Lower leg skin (tissue), 3 donors: ENCODE data around the gene TBC1D8.

Source experiments
- POLR2A ChIP-seq, 2 donors: fragments of 450-650 bp; IDR thresholded peaks; one replicate each; pipeline ENCODE4 v1.6.1; 2016 to 2017; ENCODE audit warnings: antibody characterized with exemption in 2 of 2, mild to moderate bottlenecking in 1 of 2, moderate library complexity in 1 of 2
- TF ChIP-seq, protein P1 (sequence below), 3 donors: fragments of 450-650 bp; IDR thresholded peaks; one replicate each; pipeline ENCODE4 v1.5.1; 2016; ENCODE audit warnings: antibody characterized with exemption in 3 of 3, mild to moderate bottlenecking in 3 of 3, moderate library complexity in 2 of 3

DNA sequence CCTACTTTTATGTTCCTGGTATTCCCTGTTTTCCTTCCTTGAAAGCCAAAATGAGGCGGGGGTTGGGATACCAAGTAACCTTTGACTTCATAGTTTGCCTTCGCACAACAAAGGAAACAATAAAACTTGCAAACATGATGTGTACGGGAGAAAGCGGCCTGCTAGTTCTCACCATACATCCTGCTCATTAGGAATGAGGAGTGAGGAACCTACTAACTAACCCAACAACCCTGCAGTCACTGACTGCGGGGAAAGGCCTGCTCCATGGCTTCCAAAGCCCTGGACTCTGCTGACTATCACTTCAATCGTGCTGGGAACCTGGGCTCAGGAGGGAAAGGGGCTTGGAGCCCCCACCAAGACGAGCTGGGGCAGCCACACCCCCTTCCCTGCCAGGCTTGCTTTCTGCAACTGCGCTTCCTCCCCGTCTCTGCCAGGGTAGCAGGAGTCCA is 124.9 kb downstream of the TBC1D8 start:
- TF ChIP-seq, protein P1, sequence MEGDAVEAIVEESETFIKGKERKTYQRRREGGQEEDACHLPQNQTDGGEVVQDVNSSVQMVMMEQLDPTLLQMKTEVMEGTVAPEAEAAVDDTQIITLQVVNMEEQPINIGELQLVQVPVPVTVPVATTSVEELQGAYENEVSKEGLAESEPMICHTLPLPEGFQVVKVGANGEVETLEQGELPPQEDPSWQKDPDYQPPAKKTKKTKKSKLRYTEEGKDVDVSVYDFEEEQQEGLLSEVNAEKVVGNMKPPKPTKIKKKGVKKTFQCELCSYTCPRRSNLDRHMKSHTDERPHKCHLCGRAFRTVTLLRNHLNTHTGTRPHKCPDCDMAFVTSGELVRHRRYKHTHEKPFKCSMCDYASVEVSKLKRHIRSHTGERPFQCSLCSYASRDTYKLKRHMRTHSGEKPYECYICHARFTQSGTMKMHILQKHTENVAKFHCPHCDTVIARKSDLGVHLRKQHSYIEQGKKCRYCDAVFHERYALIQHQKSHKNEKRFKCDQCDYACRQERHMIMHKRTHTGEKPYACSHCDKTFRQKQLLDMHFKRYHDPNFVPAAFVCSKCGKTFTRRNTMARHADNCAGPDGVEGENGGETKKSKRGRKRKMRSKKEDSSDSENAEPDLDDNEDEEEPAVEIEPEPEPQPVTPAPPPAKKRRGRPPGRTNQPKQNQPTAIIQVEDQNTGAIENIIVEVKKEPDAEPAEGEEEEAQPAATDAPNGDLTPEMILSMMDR (IDR thresholded peaks at IDR 0.05), result no peak
- TF ChIP-seq POLR2A (IDR thresholded peaks at IDR 0.05), result no peak
